H1 (cell line): Measurements from ENCODE around the gene TAF11L13. TPM values are rescaled to one million over a fixed set of nuclear protein-coding genes. Genes with fewer than 3 reads are reported as not detected.

Experiments
- CTCF ChIA-PET: fragments of 300-600 bp; sonication (Branson Sonifier 250); formaldehyde crosslinking; loops from one replicate; lab custom pipeline; 2021; ENCODE audit not compliant: partially characterized antibody; lab: Charles Lee
- POLR2A ChIA-PET: fragments of 300-600 bp; sonication (Branson Sonifier 250); formaldehyde crosslinking; loops from one replicate; lab custom pipeline; 2021; ENCODE audit warnings: inconsistent platforms; ENCODE audit not compliant: partially characterized antibody; lab: Charles Lee
- DNase-seq, 2 experiments: peaks; one replicate each; pipeline versions ENCODE4 v3.0.0 to v3.0.0-alpha.2; 2010 to 2022; ENCODE audit warnings: low spot score in 2 of 2, low read depth in 1 of 2, mixed read lengths in 1 of 2
- FAIRE-seq: peaks from 2 replicates; lab custom pipeline; 2011; peaks lifted over from hg19 to GRCh38; lab: Jason Lieb, UNC
- H2AFZ ChIP-seq: 2 replicates; pipeline ENCODE4 v1.8.1; 2012; ENCODE audit warnings: low read length, inconsistent platforms
- H2AK5ac ChIP-seq: 2 replicates; pipeline ENCODE4 v1.6.1; 2013; ENCODE audit warnings: low read depth, low read length
- H2BK120ac ChIP-seq: replicated peaks from 2 replicates; pipeline ENCODE3; 2013; ENCODE audit warnings: low read depth, low read length, inconsistent platforms
- H2BK12ac ChIP-seq: 2 replicates; pipeline ENCODE4 v1.6.1; 2013; ENCODE audit warnings: low read depth, low read length
- H2BK15ac ChIP-seq: 2 replicates; pipeline ENCODE4 v1.6.1; 2013; ENCODE audit warnings: low read length
- H2BK20ac ChIP-seq: 2 replicates; pipeline ENCODE4 v1.6.1; 2013; ENCODE audit warnings: low read length
- H2BK5ac ChIP-seq: 2 replicates; pipeline ENCODE4 v1.6.1; 2013; ENCODE audit warnings: low read depth, low read length
- H3K14ac ChIP-seq: 2 replicates; pipeline ENCODE4 v1.6.1; 2013; ENCODE audit warnings: inconsistent platforms; ENCODE audit not compliant: insufficient read length
- H3K18ac ChIP-seq: 2 replicates; pipeline ENCODE4 v1.6.1; 2013; ENCODE audit warnings: low read length; ENCODE audit errors: extremely low read depth
- H3K23ac ChIP-seq: 2 replicates; pipeline ENCODE4 v1.6.1; 2013; ENCODE audit warnings: inconsistent platforms; ENCODE audit not compliant: insufficient read length
- H3K23me2 ChIP-seq: 2 replicates; pipeline ENCODE4 v1.6.1; 2013; ENCODE audit warnings: low read depth, low read length
- H3K27ac ChIP-seq: 2 replicates; pipeline ENCODE4 v1.6.1; 2011; ENCODE audit warnings: low read depth, low read length, inconsistent platforms
- H3K27me3 ChIP-seq, 4 experiments: replicated peaks in 1 of 4; 1 replicate in 1 of 4; 2 replicates in 3 of 4; pipeline versions ENCODE4 v1.6.1 to v1.8.1; 2011 to 2013; ENCODE audit warnings: low read length in 3 of 4, mild to moderate bottlenecking in 3 of 4, inconsistent platforms in 2 of 4, mixed read lengths in 2 of 4, moderate library complexity in 1 of 4; ENCODE audit not compliant: control insufficient read depth in 3 of 4, insufficient read depth in 3 of 4; ENCODE audit errors: extremely low read depth in 1 of 4
- H3K36me3 ChIP-seq, 4 experiments: 2 replicates each; pipeline versions ENCODE4 v1.6.1 to v1.8.1; 2011 to 2013; ENCODE audit warnings: mild to moderate bottlenecking in 4 of 4, low read length in 3 of 4, moderate library complexity in 2 of 4, control low read depth in 1 of 4, inconsistent platforms in 1 of 4; ENCODE audit not compliant: insufficient read depth in 4 of 4, control insufficient read depth in 2 of 4
- H3K4ac ChIP-seq: replicated peaks from 2 replicates; pipeline ENCODE3; 2013; ENCODE audit warnings: low read length, low read depth, mixed read lengths, inconsistent platforms; ENCODE audit not compliant: insufficient read length
- H3K4me1 ChIP-seq, 4 experiments: replicated peaks in 1 of 4; 1 replicate in 1 of 4; 2 replicates in 3 of 4; pipeline versions ENCODE4 v1.6.1 to v1.8.1; 2011 to 2013; ENCODE audit warnings: low read length in 3 of 4, inconsistent platforms in 2 of 4, mixed read lengths in 1 of 4; ENCODE audit not compliant: insufficient read depth in 4 of 4, control insufficient read depth in 3 of 4
- H3K4me2 ChIP-seq, 2 experiments: 2 replicates each; pipeline versions ENCODE4 v1.6.1 to v1.8.1; 2011 to 2013; ENCODE audit warnings: low read depth in 2 of 2, low read length in 2 of 2, control low read depth in 1 of 2, inconsistent platforms in 1 of 2, mild to moderate bottlenecking in 1 of 2; ENCODE audit not compliant: insufficient read depth in 1 of 2
- H3K4me3 ChIP-seq, 4 experiments: fragments of 200-600, 300-600 bp in 1 of 4; sonication (generic), shearing (Covaris generic), sonication (Bioruptor Twin) in 1 of 4; 2 replicates each; pipeline versions ENCODE4 v1.5.1 to v1.8.1; 2011 to 2016; ENCODE audit warnings: low read length in 4 of 4, low read depth in 3 of 4, control low read depth in 2 of 4, inconsistent platforms in 2 of 4, mild to moderate bottlenecking in 2 of 4, mixed read lengths in 1 of 4, moderate library complexity in 1 of 4; ENCODE audit not compliant: insufficient read depth in 2 of 4; ENCODE audit errors: extremely low read depth in 1 of 4
- H3K56ac ChIP-seq: replicated peaks from 2 replicates; pipeline ENCODE3; 2013; ENCODE audit warnings: low read depth, mild to moderate bottlenecking, mixed read lengths, low read length, inconsistent platforms; ENCODE audit not compliant: insufficient read length
- H3K79me1 ChIP-seq: 2 replicates; pipeline ENCODE4 v1.6.1; 2013; ENCODE audit warnings: low read depth, low read length, control low read depth
- H3K79me2 ChIP-seq, 2 experiments: 2 replicates each; pipeline versions ENCODE4 v1.6.1 to v1.8.1; 2012 to 2013; ENCODE audit warnings: low read length in 2 of 2, mild to moderate bottlenecking in 2 of 2, inconsistent platforms in 1 of 2; ENCODE audit not compliant: insufficient read depth in 2 of 2, control insufficient read depth in 1 of 2
- H3K9ac ChIP-seq, 4 experiments: replicated peaks in 1 of 4; 1 replicate in 1 of 4; 2 replicates in 3 of 4; pipeline versions ENCODE4 v1.6.1 to v1.8.1; 2011 to 2013; ENCODE audit warnings: low read depth in 3 of 4, low read length in 3 of 4, control low read depth in 2 of 4, mild to moderate bottlenecking in 2 of 4, moderate library complexity in 2 of 4, inconsistent platforms in 1 of 4; ENCODE audit errors: extremely low read depth in 1 of 4
- H3K9me3 ChIP-seq, 2 experiments: 2 replicates each; pipeline versions ENCODE4 v1.6.1 to v1.8.1; 2012 to 2013; ENCODE audit warnings: mild to moderate bottlenecking in 2 of 2, moderate library complexity in 2 of 2, control low read depth in 1 of 2, inconsistent platforms in 1 of 2, low read depth in 1 of 2, low read length in 1 of 2, mixed read lengths in 1 of 2; ENCODE audit not compliant: insufficient read depth in 2 of 2
- H4K20me1 ChIP-seq, 2 experiments: replicated peaks in 1 of 2; 2 replicates each; pipeline versions ENCODE3 to v1.8.1; 2011 to 2013; ENCODE audit warnings: inconsistent platforms in 2 of 2, low read length in 2 of 2, mild to moderate bottlenecking in 1 of 2; ENCODE audit not compliant: insufficient read depth in 2 of 2, control insufficient read depth in 1 of 2
- H4K5ac ChIP-seq: 2 replicates; pipeline ENCODE4 v1.6.1; 2013; ENCODE audit warnings: low read length, low read depth, mixed read lengths, inconsistent platforms; ENCODE audit not compliant: insufficient read length
- H4K8ac ChIP-seq: 2 replicates; pipeline ENCODE4 v1.8.0; 2013; ENCODE audit warnings: mild to moderate bottlenecking, moderate library complexity, low read length, inconsistent platforms; ENCODE audit not compliant: insufficient read depth; ENCODE audit errors: extremely low read depth
- H4K91ac ChIP-seq: replicated peaks from 2 replicates; pipeline ENCODE3; 2013; ENCODE audit warnings: low read length, mixed read lengths, inconsistent platforms; ENCODE audit not compliant: insufficient read length
- ASH2L ChIP-seq: fragments of 200-600, 300-600 bp; sonication (generic); IDR thresholded peaks from one replicate; pipeline ENCODE4 v1.7.1; 2017; ENCODE audit warnings: low read length
- CBX5 ChIP-seq: fragments of 300-800, 300-1000 bp; sonication (generic); IDR thresholded peaks from 2 replicates; pipeline ENCODE4 v1.7.1; 2016; ENCODE audit warnings: antibody characterized with exemption, low read length, low read depth
- EGR1 ChIP-seq: IDR thresholded peaks from 2 replicates; pipeline ENCODE4 v1.6.1; 2011; ENCODE audit warnings: low read depth, low read length, borderline replicate concordance
- KDM4A ChIP-seq: IDR thresholded peaks from one replicate; pipeline ENCODE4 v1.7.1; 2012; ENCODE audit warnings: low read depth, mild to moderate bottlenecking, moderate library complexity, low read length, inconsistent platforms; ENCODE audit not compliant: severe bottlenecking
- POLR2A ChIP-seq, 2 experiments: IDR thresholded peaks; 1 replicate in 1 of 2; 2 replicates in 1 of 2; pipeline ENCODE4 v1.6.1; 2011; ENCODE audit warnings: low read depth in 2 of 2, low read length in 2 of 2, mild to moderate bottlenecking in 2 of 2; ENCODE audit errors: control extremely low read depth in 1 of 2
- POLR2AphosphoS5 ChIP-seq: IDR thresholded peaks from 2 replicates; pipeline ENCODE4 v1.6.1; 2011; ENCODE audit warnings: low read depth, low read length
- RAD21 ChIP-seq, 2 experiments: IDR thresholded peaks in 1 of 2; conservative IDR thresholded peaks in 1 of 2; 2 replicates each; pipeline ENCODE4 v1.6.1; 2011; ENCODE audit warnings: low read depth in 2 of 2, low read length in 2 of 2, improper control_type of control experiment in 1 of 2, inconsistent platforms in 1 of 2, mild to moderate bottlenecking in 1 of 2, moderate library complexity in 1 of 2
- RNF2 ChIP-seq: fragments of 200-900, 300-1000 bp; sonication (generic); IDR thresholded peaks from 2 replicates; pipeline ENCODE4 v1.7.1; 2016; ENCODE audit warnings: borderline replicate concordance, low read depth, mild to moderate bottlenecking, antibody characterized with exemption, low read length; ENCODE audit not compliant: poor library complexity, severe bottlenecking; ENCODE audit errors: missing control alignments
- SP2 ChIP-seq: IDR thresholded peaks from 2 replicates; pipeline ENCODE4 v1.6.1; 2012; ENCODE audit warnings: mild to moderate bottlenecking, low read length, inconsistent platforms
- TAF7 ChIP-seq: optimal IDR thresholded peaks from 2 replicates; pipeline ENCODE3; 2011; ENCODE audit warnings: low read depth, mild to moderate bottlenecking, inconsistent platforms, low read length, moderate library complexity, borderline replicate concordance
- WGBS, 2 experiments: shearing (Covaris generic) in 1 of 2; methylation state at CpG; one replicate each; pipeline versions ENCODE4 v1.1.6 to v1.1.7; 2013 to 2015; ENCODE audit warnings: low lambda C conversion rate in 2 of 2, mixed read lengths in 2 of 2, inconsistent platforms in 1 of 2, low coverage in 1 of 2, missing lambda C conversion rate in 1 of 2; ENCODE audit not compliant: insufficient replicate concordance in 2 of 2, insufficient coverage in 1 of 2, insufficient read length in 1 of 2; ENCODE audit errors: extremely low coverage in 1 of 2, missing lambda C conversion rate in 1 of 2; 5-methylcytosine and 5-hydroxymethylcytosine counted together
- polyA plus RNA-seq, 7 experiments: library from polyadenylated mRNA; depleted of rRNA in 3 of 7; stranded (reverse) in 5 of 7; unstranded in 2 of 7; fragments of >200 nt in 5 of 7; fragments of 200-250 nt in 2 of 7; gene quantifications; 1 replicate in 5 of 7; 2 replicates in 1 of 7; 4 replicates in 1 of 7; pipeline versions ENCODE4 v1.2.1 to v1.2.3, GENCODE V29; 2011 to 2013; ENCODE audit warnings: missing spikeins in 2 of 7, mixed read lengths in 2 of 7
- total RNA-seq: library from RNA; stranded (reverse); fragmentation: NEBNext Ultra II Directional; extraction: Animal tissue kit (Norgen Biotek cat#: 25700); gene quantifications from 2 replicates; pipeline ENCODE4 v1.2.1, GENCODE V29; 2021
- TF ChIP-seq, protein P1 (sequence below): IDR thresholded peaks from 2 replicates; pipeline ENCODE4 v1.6.1; 2011; ENCODE audit warnings: low read depth, mild to moderate bottlenecking, low read length; ENCODE audit not compliant: insufficient read depth
- TF ChIP-seq, protein P2 (sequence below): IDR thresholded peaks from 2 replicates; pipeline ENCODE4 v1.6.1; 2012; ENCODE audit warnings: inconsistent platforms

Gene TAF11L13
- total and polyA plus RNA-seq, 2 of the 8 experiments (the other 6 are each of a cell fraction or from before 2014, with no cell fraction given) = not detected

DNA sequence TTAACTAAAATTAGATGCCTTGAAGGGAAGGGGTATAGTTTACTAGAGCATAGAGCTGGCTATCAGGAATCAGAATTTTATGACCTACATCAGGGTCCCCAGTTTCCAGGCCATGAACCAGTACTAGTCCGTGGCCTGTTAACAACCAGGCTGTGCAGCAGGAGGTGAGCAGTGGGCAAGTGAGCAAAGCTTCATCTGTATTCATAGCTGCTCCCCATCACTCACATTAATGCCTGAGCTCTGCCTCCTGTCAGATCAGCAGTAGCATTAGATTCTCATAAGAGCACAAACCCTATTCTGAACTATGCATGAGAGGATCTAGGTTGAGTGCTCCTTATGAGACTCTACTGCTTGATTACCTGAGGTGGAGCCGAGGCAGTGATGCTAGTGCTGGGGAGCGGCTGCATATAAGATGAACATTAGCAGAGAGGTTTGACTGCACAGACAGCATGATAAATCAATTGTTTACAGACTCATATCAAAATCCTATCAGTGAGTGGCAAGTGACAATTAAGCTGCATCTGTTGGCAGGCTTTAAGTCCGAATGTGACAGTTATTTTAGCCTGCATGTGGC lies 47.0 kb downstream of the TAF11L13 start:
- Histone ChIP-seq H2BK20ac (no peak overlapping the region), H4K91ac (no peak overlapping the region), H3K14ac (no peak overlapping the region), H3K36me3 (no peaks in the 10 kb centered on the region), H3K23ac (no peak overlapping the region), H3K4me3 (no peak overlapping the region), H3K9ac (no peak overlapping the region), H3K4me1 (no peaks in the 10 kb centered on the region), H2AFZ (no peak overlapping the region), H2BK15ac (no peak overlapping the region), H3K56ac (no peak overlapping the region), H3K27me3 (no peaks in the 10 kb centered on the region), H3K27ac (no peak overlapping the region), H4K5ac (no peak overlapping the region), H3K79me1 (no peaks in the 10 kb centered on the region), H3K4ac (no peak overlapping the region), H2AK5ac (no peak overlapping the region), H3K23me2 (no peaks in the 10 kb centered on the region), H3K4me2 (no peak overlapping the region), H2BK12ac (no peak overlapping the region), H4K8ac (no peak overlapping the region), H3K18ac (no peak overlapping the region), H2BK120ac (no peak overlapping the region), H2BK5ac (no peak overlapping the region), H3K79me2 (no peaks in the 10 kb centered on the region), H3K9me3 (no peaks in the 10 kb centered on the region), H4K20me1 (no peaks in the 10 kb centered on the region)
- no peak for DNase-seq
- FAIRE-seq = no peak
- 94% methylated on average over 4 of the region's 4 CpGs; no CpG with 5 or more reads in 1 of the 2 experiments for WGBS, 2 experiments
- CTCF ChIA-PET = interaction anchor here (1.2 to 1.4 kb wide), 2 partner anchors 8 to 434 kb away, joined by 3 read pairs; no protein-coding TSS in a partner anchor
- POLR2A ChIA-PET = no interaction called here
- TF ChIP-seq RAD21 (IDR thresholded peaks at IDR 0.05 in 1 of 2, conservative IDR thresholded peaks at IDR 0.05 in 1 of 2; ENCODE audit: low read depth in 2 of 2, low read length in 2 of 2) (no peak), KDM4A (no peak), TAF7 (no peak), ASH2L (no peak), EGR1 (no peak), CBX5 (no peak), RNF2 (no peak), POLR2A (IDR thresholded peaks at IDR 0.05; ENCODE audit: control extremely low read depth in 1 of 2, low read depth in 2 of 2, low read length in 2 of 2) (no peak), SP2 (no peak), POLR2AphosphoS5 (no peak)
- TF ChIP-seq, protein P1, sequence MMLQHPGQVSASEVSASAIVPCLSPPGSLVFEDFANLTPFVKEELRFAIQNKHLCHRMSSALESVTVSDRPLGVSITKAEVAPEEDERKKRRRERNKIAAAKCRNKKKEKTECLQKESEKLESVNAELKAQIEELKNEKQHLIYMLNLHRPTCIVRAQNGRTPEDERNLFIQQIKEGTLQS = no peak
- TF ChIP-seq, protein P2, sequence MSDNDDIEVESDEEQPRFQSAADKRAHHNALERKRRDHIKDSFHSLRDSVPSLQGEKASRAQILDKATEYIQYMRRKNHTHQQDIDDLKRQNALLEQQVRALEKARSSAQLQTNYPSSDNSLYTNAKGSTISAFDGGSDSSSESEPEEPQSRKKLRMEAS = no peak
